Ammon's horn (tissue), 1 donor: ENCODE data around the gene EPB41L4B.

Source experiments
- DNase-seq: peaks from one replicate; pipeline ENCODE4 v3.0.0-alpha.2; 2016; ENCODE audit warnings: low spot score

The EPB41L4B gene

DNA sequence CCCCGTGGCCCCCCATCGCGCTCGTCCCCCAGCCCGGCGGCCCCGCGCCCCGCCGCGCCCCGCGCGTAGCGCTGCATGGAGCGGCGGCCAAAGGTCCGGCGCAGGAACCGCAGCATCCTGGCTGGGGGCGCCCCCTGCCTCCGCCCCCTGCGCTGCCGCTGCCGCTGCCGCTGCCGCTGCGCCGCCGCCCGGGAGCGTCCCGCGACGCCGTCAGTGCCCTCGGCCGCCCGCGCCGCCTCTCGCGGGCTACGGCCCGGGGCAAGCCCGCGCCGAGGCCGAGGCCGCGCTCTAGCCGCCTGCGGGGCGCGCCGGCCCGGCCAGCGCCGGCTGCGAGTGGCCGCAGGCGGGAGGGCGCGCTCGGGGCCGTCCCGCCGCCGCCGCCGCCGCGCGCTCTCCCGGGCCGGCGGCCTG is 523 bp downstream of the EPB41L4B start:
- no peak for DNase-seq

- DNase-seq, result no peak
Measured at GRCh38 chr9:109319626-109320241, 1.1 kb downstream of the EPB41L4B start.

DNA sequence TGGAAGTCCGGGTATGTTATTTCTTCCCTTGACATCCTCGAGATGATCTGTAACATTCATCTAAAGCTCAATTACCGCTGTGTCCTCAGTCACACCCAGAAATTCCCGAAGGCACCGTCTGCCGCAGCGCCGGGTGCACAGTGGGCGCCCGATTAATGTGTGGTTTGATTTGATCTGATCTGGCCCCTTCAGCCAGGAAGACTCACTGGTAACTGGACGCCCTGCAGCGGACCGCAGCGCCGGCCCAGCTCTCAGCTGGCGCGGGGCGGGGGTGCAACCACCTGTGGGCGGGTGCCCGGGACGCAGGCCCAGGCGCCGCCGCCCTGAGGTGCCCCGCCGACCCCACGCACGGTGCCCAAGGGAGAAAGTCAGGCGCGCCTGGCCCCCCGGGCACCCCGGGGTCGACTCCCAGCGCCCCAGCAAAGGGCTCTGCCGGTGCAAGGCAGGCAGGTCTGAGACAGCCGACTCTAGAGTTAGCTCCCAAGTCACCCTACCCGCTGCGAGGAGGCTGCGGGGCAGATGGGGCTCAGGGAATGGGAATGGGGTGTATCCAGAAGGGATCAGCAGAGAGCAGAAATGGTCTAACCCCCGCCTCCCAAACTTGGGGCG is 1.7 kb downstream of the EPB41L4B start:
- DNase-seq, result no peak

DNA sequence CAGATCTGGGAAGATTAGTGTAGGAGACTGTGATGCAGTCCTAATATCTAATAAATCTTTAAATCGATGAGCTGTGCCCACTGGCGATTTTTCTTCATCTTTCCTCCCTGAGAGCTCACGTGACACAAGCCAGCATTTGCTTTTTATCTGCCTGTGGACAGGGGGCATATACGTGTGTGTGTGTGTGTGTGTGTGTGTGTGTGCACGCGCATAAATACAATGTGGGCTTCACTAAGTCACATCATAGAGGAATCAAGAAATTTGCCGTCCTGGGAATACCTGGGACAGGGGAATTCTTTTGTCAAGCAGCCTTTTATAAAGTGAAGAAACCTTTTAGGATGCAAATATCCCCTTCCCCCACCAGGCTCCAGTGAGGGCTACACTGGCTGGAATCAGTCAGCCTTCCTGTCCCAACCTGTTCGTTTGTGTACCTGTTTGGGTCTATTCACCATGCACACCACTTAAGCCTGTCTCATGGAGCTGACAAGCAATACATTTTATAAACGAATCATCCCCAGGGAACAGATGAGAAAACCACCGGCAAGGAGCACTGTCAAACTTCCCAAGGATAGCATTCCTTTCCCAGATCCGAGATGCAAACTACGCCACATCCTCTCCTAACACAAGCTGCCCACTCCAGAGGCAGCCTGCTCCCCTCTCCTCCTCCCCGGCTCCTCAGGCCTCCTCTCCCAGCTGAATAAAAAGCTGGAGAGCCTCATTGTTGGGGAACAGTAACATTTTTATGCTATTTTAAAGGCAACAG is 2.7 kb downstream of the EPB41L4B start:
- DNase-seq, result no peak

GRCh38 chr9:109317311-109317978 is 3.4 kb downstream of the EPB41L4B start:
- no peak for DNase-seq

DNA sequence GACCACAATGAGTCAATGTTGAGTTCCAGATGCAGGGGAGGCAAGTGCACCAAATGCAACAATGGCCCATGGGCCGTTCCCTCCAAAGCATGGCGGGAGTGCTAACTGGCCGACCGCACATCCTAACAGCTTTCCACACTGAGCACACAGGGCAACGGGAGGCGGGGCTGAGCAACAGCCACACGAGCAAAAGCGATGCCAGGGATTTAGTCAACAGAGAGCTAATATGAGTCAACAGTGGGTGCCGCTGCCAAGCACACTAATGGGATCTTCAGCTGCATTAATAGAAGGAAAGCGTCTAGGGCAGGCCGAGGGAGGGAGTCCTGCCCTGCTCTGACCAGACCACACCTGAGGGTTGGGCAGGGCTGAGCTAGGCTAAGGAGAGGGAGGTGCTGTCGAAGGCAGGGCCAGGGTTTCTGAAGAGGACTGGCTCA is 4.6 kb downstream of the EPB41L4B start:
- peak; percentile 90 for DNase-seq

GRCh38 chr9:109315480-109316206 is 5.2 kb downstream of the EPB41L4B start:
- DNase-seq, result no peak

- no peak for DNase-seq
Measured at GRCh38 chr9:109314011-109314531, 6.8 kb downstream of the EPB41L4B start.

DNA sequence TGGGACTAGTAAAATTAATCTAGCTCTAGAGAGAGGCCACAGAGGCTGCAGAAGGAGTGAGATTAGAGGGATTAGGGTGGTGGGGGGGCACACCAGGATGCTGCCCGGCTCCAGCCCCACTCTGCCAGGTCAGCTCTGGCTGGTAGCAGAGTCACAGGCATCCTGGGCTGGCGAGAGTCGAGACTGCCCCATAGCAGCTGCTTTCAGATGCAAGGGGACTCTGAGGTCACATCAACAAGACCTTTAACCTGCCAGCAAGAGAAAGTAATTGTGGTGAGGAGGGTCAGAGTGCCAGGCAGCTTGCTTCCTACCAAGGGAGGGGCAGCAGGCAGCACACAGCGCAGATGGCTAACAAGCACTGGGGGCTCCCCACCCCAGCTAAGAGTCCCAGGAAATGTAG is 7.5 kb downstream of the EPB41L4B start:
- DNase-seq, result no peak

DNA sequence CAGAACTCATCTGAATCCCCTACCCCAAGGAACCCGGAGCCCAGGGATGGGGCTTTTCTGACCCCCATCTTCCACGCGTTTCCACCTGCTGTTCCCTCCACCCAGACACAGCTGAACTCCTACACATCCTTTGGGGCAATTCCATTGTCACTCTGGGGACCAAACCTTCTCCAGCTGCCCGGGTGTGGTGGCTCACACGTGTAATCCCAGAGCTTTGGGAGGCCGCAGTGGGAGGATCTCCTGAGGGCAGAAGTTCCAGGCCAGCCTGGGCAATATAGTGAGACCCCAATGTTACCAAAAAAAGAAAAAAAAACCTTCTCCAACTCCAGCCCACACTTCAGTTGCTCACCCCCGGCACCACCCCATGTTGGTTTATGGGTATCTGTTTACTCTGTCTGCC is 8.1 kb downstream of the EPB41L4B start:
- DNase-seq, result no peak

GRCh38 chr9:109311731-109312130 is 9.1 kb downstream of the EPB41L4B start:
- no peak for DNase-seq

DNA sequence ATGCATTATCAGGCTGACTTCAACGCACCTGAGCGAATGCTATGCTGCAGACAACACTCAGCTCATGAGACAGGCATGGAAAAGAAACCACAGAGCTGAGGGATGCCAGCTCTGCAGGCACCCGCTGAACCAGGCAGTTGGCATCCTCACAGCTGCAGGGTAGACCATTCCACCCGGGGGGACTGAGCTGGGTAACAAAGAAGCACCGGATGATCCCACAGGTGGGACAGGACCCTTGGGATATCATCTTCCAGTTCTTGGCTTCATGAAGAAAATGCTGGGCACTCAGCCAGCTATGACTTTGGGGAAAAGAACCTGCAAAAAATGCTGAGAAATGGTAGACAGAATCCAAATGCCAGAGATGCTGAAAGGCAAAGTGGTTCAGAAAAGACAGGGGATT is 9.6 kb downstream of the EPB41L4B start:
- DNase-seq, result no peak

- no peak for DNase-seq
Measured at GRCh38 chr9:109310486-109310901, 10.4 kb downstream of the EPB41L4B start.

- DNase-seq, result no peak
Measured at GRCh38 chr9:109309282-109309681, 11.6 kb downstream of the EPB41L4B start.

- DNase-seq, result no peak
Measured at GRCh38 chr9:109307380-109308240, 13.2 kb downstream of the EPB41L4B start.

DNA sequence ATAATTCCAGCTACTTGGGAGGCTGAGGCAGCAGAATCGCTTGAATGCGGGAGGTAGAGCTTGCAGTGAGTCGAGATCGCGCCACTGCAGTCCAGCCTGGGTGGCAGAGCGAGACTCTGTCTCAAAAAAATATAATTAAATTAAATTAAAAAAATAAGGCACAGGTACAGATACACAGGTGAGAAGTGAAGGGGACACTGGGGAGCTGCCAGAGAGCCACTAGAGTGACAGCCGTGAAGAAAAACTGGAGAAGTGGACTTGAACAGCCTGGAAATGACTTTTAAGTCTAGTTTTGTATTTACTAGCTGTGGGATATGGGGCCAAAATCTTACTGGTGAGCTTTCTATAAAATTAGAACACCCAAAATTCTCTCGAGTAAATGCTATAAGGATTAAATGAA is 15.1 kb downstream of the EPB41L4B start:
- no peak for DNase-seq

DNA sequence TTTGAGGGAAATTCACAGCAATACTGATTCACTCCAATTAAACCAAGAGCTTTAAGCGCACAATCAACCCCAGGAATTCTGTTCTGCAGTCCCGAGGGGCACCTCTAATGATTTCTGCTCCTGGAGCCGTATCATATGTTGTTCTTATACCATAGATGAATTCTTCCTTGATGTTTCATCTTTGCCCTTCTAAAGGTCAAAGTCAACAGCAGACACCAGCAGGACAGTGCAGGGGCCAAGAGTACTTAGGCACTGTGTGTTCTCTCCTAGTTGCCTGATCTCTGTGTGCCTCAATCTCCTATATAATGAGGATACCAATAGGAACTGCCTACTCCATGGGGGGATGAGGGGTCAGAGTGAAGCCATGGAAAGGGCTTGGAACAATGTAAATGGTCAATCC is 16.5 kb downstream of the EPB41L4B start:
- DNase-seq, result no peak

DNA sequence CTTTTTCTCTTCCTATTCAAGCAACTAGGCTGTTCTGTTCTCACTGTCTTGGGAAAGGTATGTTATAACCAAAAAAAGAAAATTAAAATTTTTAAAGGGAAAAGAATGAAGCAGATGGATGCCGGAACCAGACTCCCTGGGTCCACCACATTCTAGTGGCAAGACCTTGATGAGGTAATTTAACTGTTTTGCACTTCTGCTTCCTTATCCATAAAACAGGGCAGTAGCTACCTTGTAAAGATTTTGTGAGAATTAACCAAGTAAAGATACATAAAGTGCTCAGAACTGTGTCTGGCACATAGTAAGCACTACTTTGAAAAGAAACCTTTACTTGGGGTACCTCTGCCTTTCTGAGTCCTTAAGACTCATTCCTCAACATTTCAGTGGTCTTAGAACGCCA is 17.0 kb downstream of the EPB41L4B start:
- DNase-seq, result no peak

GRCh38 chr9:109302606-109303005 is 18.3 kb downstream of the EPB41L4B start:
- no peak for DNase-seq

- no peak for DNase-seq
Measured at GRCh38 chr9:109301012-109301411, 19.8 kb downstream of the EPB41L4B start.

- DNase-seq, result no peak
Measured at GRCh38 chr9:109299891-109300290, 21.0 kb downstream of the EPB41L4B start.
